Natural killer cell (primary cell): ENCODE measurements around the gene WBP4. TPM values are rescaled to one million over a fixed set of nuclear protein-coding genes. Genes with fewer than 3 reads are reported as not detected.
"Not testable (repeated sequence)": the region's sequence is repeated elsewhere in the genome, so short reads cannot be mapped to it uniquely, and the experiment has no call there.

Experiments
- ATAC-seq, 3 donors: fragments of 150-1000 bp in 2 of 3; fragments of 200-7000 bp in 1 of 3; cut with Tn5 transposase; 1 replicate in 1 of 3; 2 replicates in 2 of 3; pipeline ENCODE4 v1.10.0; 2021; ENCODE audit warnings: mild to moderate bottlenecking in 2 of 3, moderate library complexity in 2 of 3
- DNase-seq, 2 donors: peaks; one replicate each; pipeline versions ENCODE4 v3.0.0 to v3.0.0-alpha.2; 2013 to 2021; ENCODE audit warnings: mixed read lengths in 1 of 2
- H3K27ac ChIP-seq: one replicate; pipeline ENCODE4 v1.5.1; 2013; ENCODE audit warnings: mild to moderate bottlenecking, low read length
- H3K27me3 ChIP-seq: one replicate; pipeline ENCODE4 v1.6.1; 2013; ENCODE audit warnings: low read length; ENCODE audit not compliant: control insufficient read depth, insufficient read depth
- H3K36me3 ChIP-seq: one replicate; pipeline ENCODE4 v1.6.1; 2013; ENCODE audit warnings: low read length; ENCODE audit not compliant: control insufficient read depth, insufficient read depth
- H3K4me1 ChIP-seq: one replicate; pipeline ENCODE4 v1.6.1; 2013; ENCODE audit warnings: low read length; ENCODE audit not compliant: control insufficient read depth, insufficient read depth
- H3K4me3 ChIP-seq: one replicate; pipeline ENCODE4 v1.5.1; 2013; ENCODE audit warnings: low read length
- H3K9me3 ChIP-seq: one replicate; pipeline ENCODE4 v1.6.1; 2013; ENCODE audit warnings: low read length; ENCODE audit not compliant: control insufficient read depth, insufficient read depth
- H3K27ac Mint-ChIP-seq, 2 donors: one replicate each; pipeline ENCODE4 v1.8.0; 2022; ENCODE audit warnings: mild to moderate bottlenecking in 2 of 2, mixed read lengths in 2 of 2, moderate library complexity in 1 of 2
- H3K27me3 Mint-ChIP-seq, 2 donors: one replicate each; pipeline ENCODE4 v1.8.0; 2022; ENCODE audit warnings: low read depth in 2 of 2, mixed read lengths in 2 of 2
- H3K36me3 Mint-ChIP-seq: one replicate; pipeline ENCODE4 v1.8.0; 2022; ENCODE audit warnings: mixed read lengths
- H3K4me1 Mint-ChIP-seq, 2 donors: one replicate each; pipeline ENCODE4 v1.8.0; 2022; ENCODE audit warnings: mixed read lengths in 2 of 2
- H3K4me3 Mint-ChIP-seq: one replicate; pipeline ENCODE4 v1.8.0; 2022; ENCODE audit warnings: mild to moderate bottlenecking, moderate library complexity, mixed read lengths
- H3K9me3 Mint-ChIP-seq, 2 donors: one replicate each; pipeline ENCODE4 v1.8.0; 2022; ENCODE audit warnings: mixed read lengths in 2 of 2
- CTCF ChIP-seq: fragments of 200-600 bp; IDR thresholded peaks from one replicate; pipeline ENCODE4 v1.8.0; 2022; ENCODE audit warnings: antibody characterized with exemption
- WGBS: methylation state at CpG from one replicate; pipeline ENCODE4 v1.1.7; 2013; ENCODE audit warnings: missing lambda C conversion rate; ENCODE audit not compliant: insufficient coverage; 5-methylcytosine and 5-hydroxymethylcytosine counted together
- intact Hi-C: fragments of 100-400 bp; cut with micrococcal nuclease; formaldehyde crosslinking; loops from one replicate; pipeline ENCODE4 v1.14.2; 2022
- total RNA-seq, 4 donors: library from RNA; stranded (reverse); fragments of 120-200 nt in 1 of 4; gene quantifications; one replicate each; pipeline versions ENCODE4 v1.2.3 to v1.2.4, GENCODE V29; 2013 to 2022

Gene WBP4
- total RNA-seq, 3 donors from 2014 or later (not counting 1 experiment from before 2014, with no cell fraction given), result 4.2 to 6.8 (median 5.1) TPM

- Mint-ChIP-seq H3K27ac (no peak overlapping the region), H3K9me3 (no peaks in the 10 kb centered on the region), H3K4me3 (peak overlapping the region; percentile 74), H3K36me3 (no peaks in the 10 kb centered on the region), H3K27me3 (no peaks in the 10 kb centered on the region), H3K4me1 (peaks cover 40 to 41% of the 10 kb centered on the region in 2 donors)
- DNase-seq, result peak in 1 of 2 donors; percentile 29
- Histone ChIP-seq H3K36me3 (no peaks in the 10 kb centered on the region), H3K4me1 (peaks cover 14% of the 10 kb centered on the region), H3K9me3 (no peaks in the 10 kb centered on the region), H3K4me3 (no peak overlapping the region), H3K27ac (no peak overlapping the region), H3K27me3 (no peaks in the 10 kb centered on the region)
- no peak for ATAC-seq
- WGBS, result 71% methylated on average over 3 of the region's 3 CpGs
- intact Hi-C loops, result no loop called here
- TF ChIP-seq CTCF, result no peak
Observed at GRCh38 chr13:41130356-41130755, 69.0 kb downstream of the WBP4 start.

- ATAC-seq, H3K36me3 Mint-ChIP-seq, H3K27ac Mint-ChIP-seq, H3K27me3 Mint-ChIP-seq, H3K36me3 ChIP-seq, H3K9me3 ChIP-seq, H3K27me3 ChIP-seq, H3K27ac ChIP-seq, DNase-seq, intact Hi-C loops, H3K4me3 ChIP-seq, H3K9me3 Mint-ChIP-seq: not testable (repeated sequence)
- Mint-ChIP-seq H3K4me1 (peaks cover 40 to 41% of the 10 kb centered on the region in 2 donors), H3K4me3 (peak overlapping the region; percentile 74)
- WGBS, result 95% methylated on average over 4 of the region's 4 CpGs
- H3K4me1 ChIP-seq, result peaks cover 14% of the 10 kb centered on the region
Observed at GRCh38 chr13:41131189-41131588, 69.9 kb downstream of the WBP4 start.

GRCh38 chr13:41131660-41132511 is 70.6 kb downstream of the WBP4 start:
- Mint-ChIP-seq H3K4me1 (peaks cover 40 to 41% of the 10 kb centered on the region in 2 donors), H3K27ac (peak overlapping the region; percentile 93 to 96), H3K4me3 (peak overlapping the region; percentile 98)
- not testable (repeated sequence) for H3K9me3 Mint-ChIP-seq, H3K36me3 ChIP-seq, H3K27me3 Mint-ChIP-seq, H3K27me3 ChIP-seq, H3K36me3 Mint-ChIP-seq, H3K9me3 ChIP-seq, DNase-seq
- Histone ChIP-seq H3K27ac (peak overlapping the region; percentile 72), H3K4me1 (peaks cover 14% of the 10 kb centered on the region), H3K4me3 (peak overlapping the region; percentile 96)
- ATAC-seq, result peak; percentile 1 to 10 (median 8)
- intact Hi-C loops, result loop anchor here (1.0 kb wide), 4 partner anchors 62 to 179 kb away; partner anchors contain the start of genes KBTBD7, MTRF1, NAA16 and WBP4
- WGBS, result 43% methylated on average over 48 of the region's 48 CpGs

GRCh38 chr13:41132512-41133152 is 71.3 kb downstream of the WBP4 start, which contains the start of gene KBTBD6:
KBTBD6 (minus strand) TSS chr13:41132802; CDS start chr13:41132511, 291 bp downstream.
- H3K4me3 ChIP-seq, result peak within 1 kb of the TSS; percentile 96
- H3K27me3 ChIP-seq, result no peaks in the 10 kb centered on the region
- no peaks in the 10 kb centered on the region for H3K27me3 Mint-ChIP-seq
- peak; percentile 86 to 95 for DNase-seq
- peak within 1 kb of the TSS; percentile 93 to 96 for H3K27ac Mint-ChIP-seq
- intact Hi-C loops, result loop anchor here (1.0 kb wide), 4 partner anchors 62 to 179 kb away; partner anchors contain the start of genes KBTBD7, MTRF1, NAA16 and WBP4
- H3K4me1 Mint-ChIP-seq, result peaks cover 40 to 41% of the 10 kb centered on the region in 2 donors
- peak within 1 kb of the TSS; percentile 98 for H3K4me3 Mint-ChIP-seq
- under 1% methylated on average over 44 of the region's 45 CpGs for WGBS
- H3K9me3 ChIP-seq, result no peaks in the 10 kb centered on the region
- peak; percentile 97 to 99 (median 98) for ATAC-seq
- H3K36me3 ChIP-seq, result no peaks in the 10 kb centered on the region
- no peaks in the 10 kb centered on the region for H3K36me3 Mint-ChIP-seq
- no peak for TF ChIP-seq CTCF
- H3K9me3 Mint-ChIP-seq, result no peaks in the 10 kb centered on the region
- H3K27ac ChIP-seq, result peak within 1 kb of the TSS; percentile 72
- H3K4me1 ChIP-seq, result peaks cover 14% of the 10 kb centered on the region

Other genes starting within 250 kb of the WBP4 start
- 100 to 1,000 TPM; 174 to 216 (median 193) TPM for gene ELF1, start 42.2 kb upstream of the WBP4 start, total RNA-seq
- gene KBTBD6, start 71.3 kb downstream of the WBP4 start, total RNA-seq, result 1 to 10 TPM; 1.7 to 3.2 (median 3.1) TPM
- 1 to 10 TPM; 2.1 to 4.1 (median 3.8) TPM for gene KBTBD7, start 133.1 kb downstream of the WBP4 start, total RNA-seq
- 10 to 100 TPM; 20.3 to 24.1 (median 24.0) TPM for gene MTRF1, start 202.1 kb downstream of the WBP4 start, total RNA-seq
- 10 to 100 TPM; 49.4 to 55.3 (median 53.1) TPM for gene NAA16, start 249.8 kb downstream of the WBP4 start, total RNA-seq